Endothelial cell of umbilical vein (primary cell): ENCODE results near the gene ITSN1.
"Not testable (repeated sequence)": the region's sequence is repeated elsewhere in the genome, so short reads cannot be mapped to it uniquely, and the experiment has no call there.

Source experiments
- POLR2A ChIP-seq: IDR thresholded peaks from 2 replicates; pipeline ENCODE4 v1.6.1; 2012; ENCODE audit warnings: low read depth, mild to moderate bottlenecking, control low read depth, low read length
- POLR2AphosphoS5 ChIP-seq: IDR thresholded peaks from 2 replicates; pipeline ENCODE4 v1.6.1; 2012; ENCODE audit warnings: low read depth, mild to moderate bottlenecking, control low read depth, low read length, moderate library complexity; ENCODE audit not compliant: insufficient read depth
- TF ChIP-seq, protein P1 (sequence below), 2 donors: IDR thresholded peaks; 1 replicate in 1 of 2; 2 replicates in 1 of 2; pipeline ENCODE4 v1.5.1; 2011; ENCODE audit warnings: low read length in 2 of 2, mild to moderate bottlenecking in 2 of 2, moderate library complexity in 2 of 2, control low read depth in 1 of 2, inconsistent platforms in 1 of 2, low read depth in 1 of 2; ENCODE audit not compliant: insufficient read depth in 1 of 2; ENCODE audit errors: extremely low read depth in 1 of 2

DNA sequence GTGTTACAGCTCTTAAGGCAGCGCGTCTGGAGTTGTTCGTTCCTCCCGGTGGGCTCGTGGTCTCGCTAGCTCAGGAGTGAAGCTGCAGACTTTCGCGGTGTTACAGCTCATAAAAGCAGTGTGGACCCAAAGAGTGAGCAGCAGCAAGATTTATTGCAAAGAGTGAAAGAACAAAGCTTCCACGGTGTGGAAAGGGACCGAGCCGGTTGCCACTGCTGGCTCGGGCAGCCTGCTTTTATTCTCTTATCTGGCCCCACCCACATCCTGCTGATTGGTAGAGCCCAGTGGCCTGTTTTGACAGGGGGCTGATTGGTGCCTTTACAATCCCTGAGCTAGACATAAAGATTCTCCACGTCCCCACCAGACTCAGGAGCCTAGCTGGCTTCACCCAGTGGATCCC lies 225.6 kb downstream of the ITSN1 start:
- TF ChIP-seq, protein P1, sequence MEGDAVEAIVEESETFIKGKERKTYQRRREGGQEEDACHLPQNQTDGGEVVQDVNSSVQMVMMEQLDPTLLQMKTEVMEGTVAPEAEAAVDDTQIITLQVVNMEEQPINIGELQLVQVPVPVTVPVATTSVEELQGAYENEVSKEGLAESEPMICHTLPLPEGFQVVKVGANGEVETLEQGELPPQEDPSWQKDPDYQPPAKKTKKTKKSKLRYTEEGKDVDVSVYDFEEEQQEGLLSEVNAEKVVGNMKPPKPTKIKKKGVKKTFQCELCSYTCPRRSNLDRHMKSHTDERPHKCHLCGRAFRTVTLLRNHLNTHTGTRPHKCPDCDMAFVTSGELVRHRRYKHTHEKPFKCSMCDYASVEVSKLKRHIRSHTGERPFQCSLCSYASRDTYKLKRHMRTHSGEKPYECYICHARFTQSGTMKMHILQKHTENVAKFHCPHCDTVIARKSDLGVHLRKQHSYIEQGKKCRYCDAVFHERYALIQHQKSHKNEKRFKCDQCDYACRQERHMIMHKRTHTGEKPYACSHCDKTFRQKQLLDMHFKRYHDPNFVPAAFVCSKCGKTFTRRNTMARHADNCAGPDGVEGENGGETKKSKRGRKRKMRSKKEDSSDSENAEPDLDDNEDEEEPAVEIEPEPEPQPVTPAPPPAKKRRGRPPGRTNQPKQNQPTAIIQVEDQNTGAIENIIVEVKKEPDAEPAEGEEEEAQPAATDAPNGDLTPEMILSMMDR (IDR thresholded peaks at IDR 0.05; ENCODE audit: extremely low read depth in 1 of 2, insufficient read depth in 1 of 2, low read depth in 1 of 2, low read length in 2 of 2), result not testable (repeated sequence)
- TF ChIP-seq POLR2A, POLR2AphosphoS5: not testable (repeated sequence)
